ENCODE results near the gene OR52M1. TPM values are rescaled to one million over a fixed set of nuclear protein-coding genes. Genes with fewer than 3 reads are reported as not detected.
A peak's percentile ranks its signal among the peaks of the same experiment; 100 is the strongest.
"Not testable (repeated sequence)": the region's sequence is repeated elsewhere in the genome, so short reads cannot be mapped to it uniquely, and the experiment has no call there.

Gene OR52M1
- polyA plus RNA-seq, 4 donors, result not detected

- no peak for FAIRE-seq
- 56 to 87% (median 70%) methylated on average over 2 of the region's 2 CpGs for WGBS, 3 donors
- Histone ChIP-seq H3K27ac (ENCODE audit: low read depth in 1 of 3, low read length in 2 of 3) (no peak overlapping the region), H3K9me3 (ENCODE audit: control insufficient read depth in 2 of 2, insufficient read depth in 1 of 2, low read depth in 1 of 2, low read length in 1 of 2) (no peaks in the 10 kb centered on the region), H3K4me3 (ENCODE audit: low read depth in 1 of 3, low read length in 3 of 3) (no peak overlapping the region), H3K27me3 (ENCODE audit: control insufficient read depth in 3 of 3, insufficient read depth in 3 of 3, low read length in 3 of 3) (no peaks in the 10 kb centered on the region), H3K36me3 (ENCODE audit: control insufficient read depth in 3 of 3, insufficient read depth in 2 of 3, low read depth in 1 of 3, low read length in 3 of 3) (no peaks in the 10 kb centered on the region), H3K4me1 (ENCODE audit: control insufficient read depth in 3 of 3, insufficient read depth in 2 of 3, low read depth in 1 of 3, low read length in 2 of 3) (no peaks in the 10 kb centered on the region)
- DNase-seq, result no peak
These were observed 22.7 kb upstream of the OR52M1 start for GRCh38 chr11:4522339-4522738.

GRCh38 chr11:4522752-4523151, 22.2 kb upstream of the OR52M1 start:
- no peaks in the 10 kb centered on the region for H3K27me3 ChIP-seq (ENCODE audit: control insufficient read depth in 3 of 3, insufficient read depth in 3 of 3, low read length in 3 of 3)
- H3K4me3 ChIP-seq (ENCODE audit: low read depth in 1 of 3, low read length in 3 of 3), result no peak overlapping the region
- 74 to 84% (median 75%) methylated on average over 6 of the region's 6 CpGs for whole genome bisulfite sequencing, 3 donors
- FAIRE-seq (no peak), DNase-seq (no peak)
- H3K27ac ChIP-seq (ENCODE audit: low read depth in 1 of 3, low read length in 2 of 3), result no peak overlapping the region
- no peaks in the 10 kb centered on the region for H3K4me1 ChIP-seq (ENCODE audit: control insufficient read depth in 3 of 3, insufficient read depth in 2 of 3, low read depth in 1 of 3, low read length in 2 of 3)
- no peaks in the 10 kb centered on the region for H3K9me3 ChIP-seq (ENCODE audit: control insufficient read depth in 2 of 2, insufficient read depth in 1 of 2, low read depth in 1 of 2, low read length in 1 of 2)
- no peaks in the 10 kb centered on the region for H3K36me3 ChIP-seq (ENCODE audit: control insufficient read depth in 3 of 3, insufficient read depth in 2 of 3, low read depth in 1 of 3, low read length in 3 of 3)

- FAIRE-seq (no peak), DNase-seq (no peak)
- Histone ChIP-seq H3K4me1 (ENCODE audit: control insufficient read depth in 3 of 3, insufficient read depth in 2 of 3, low read depth in 1 of 3, low read length in 2 of 3) (no peaks in the 10 kb centered on the region), H3K27me3 (ENCODE audit: control insufficient read depth in 3 of 3, insufficient read depth in 3 of 3, low read length in 3 of 3) (no peaks in the 10 kb centered on the region), H3K9me3 (ENCODE audit: control insufficient read depth in 2 of 2, insufficient read depth in 1 of 2, low read depth in 1 of 2, low read length in 1 of 2) (no peaks in the 10 kb centered on the region), H3K36me3 (ENCODE audit: control insufficient read depth in 3 of 3, insufficient read depth in 2 of 3, low read depth in 1 of 3, low read length in 3 of 3) (no peaks in the 10 kb centered on the region), H3K4me3 (ENCODE audit: low read depth in 1 of 3, low read length in 3 of 3) (no peak overlapping the region), H3K27ac (ENCODE audit: low read depth in 1 of 3, low read length in 2 of 3) (no peak overlapping the region)
- 40 to 100% (median 79%) methylated on average over 1 of the region's 1 CpG for WGBS, 3 donors
These were observed 21.3 kb upstream of the OR52M1 start for GRCh38 chr11:4523666-4524065.

- FAIRE-seq (no peak), DNase-seq (no peak)
- peaks cover 0 to 3% (median 0%) of the 10 kb centered on the region in 3 donors for H3K27me3 ChIP-seq (ENCODE audit: control insufficient read depth in 3 of 3, insufficient read depth in 3 of 3, low read length in 3 of 3)
- no peak overlapping the region for H3K4me3 ChIP-seq (ENCODE audit: low read depth in 1 of 3, low read length in 3 of 3)
- no peaks in the 10 kb centered on the region for H3K36me3 ChIP-seq (ENCODE audit: control insufficient read depth in 3 of 3, insufficient read depth in 2 of 3, low read depth in 1 of 3, low read length in 3 of 3)
- H3K9me3 ChIP-seq (ENCODE audit: control insufficient read depth in 2 of 2, insufficient read depth in 1 of 2, low read depth in 1 of 2, low read length in 1 of 2), result no peaks in the 10 kb centered on the region
- H3K27ac ChIP-seq (ENCODE audit: low read depth in 1 of 3, low read length in 2 of 3), result no peak overlapping the region
- H3K4me1 ChIP-seq (ENCODE audit: control insufficient read depth in 3 of 3, insufficient read depth in 2 of 3, low read depth in 1 of 3, low read length in 2 of 3), result no peaks in the 10 kb centered on the region
- 86 to 95% (median 89%) methylated on average over 2 of the region's 2 CpGs for WGBS, 3 donors
These were observed 17.1 kb upstream of the OR52M1 start for GRCh38 chr11:4527926-4528325.

- H3K4me3 ChIP-seq (ENCODE audit: low read depth in 1 of 3, low read length in 3 of 3); H3K27ac ChIP-seq (ENCODE audit: low read depth in 1 of 3, low read length in 2 of 3); H3K9me3 ChIP-seq (ENCODE audit: control insufficient read depth in 2 of 2, insufficient read depth in 1 of 2, low read depth in 1 of 2, low read length in 1 of 2); H3K36me3 ChIP-seq (ENCODE audit: control insufficient read depth in 3 of 3, insufficient read depth in 2 of 3, low read depth in 1 of 3, low read length in 3 of 3); FAIRE-seq; H3K4me1 ChIP-seq (ENCODE audit: control insufficient read depth in 3 of 3, insufficient read depth in 2 of 3, low read depth in 1 of 3, low read length in 2 of 3); DNase-seq; H3K27me3 ChIP-seq (ENCODE audit: control insufficient read depth in 3 of 3, insufficient read depth in 3 of 3, low read length in 3 of 3): not testable (repeated sequence)
- WGBS, 3 donors, result 55 to 70% (median 69%) methylated on average over 11 of the region's 11 CpGs
These were observed 13.3 kb upstream of the OR52M1 start for GRCh38 chr11:4531686-4532085.

GRCh38 chr11:4539603-4540219, 5.3 kb upstream of the OR52M1 start:
- WGBS, 3 donors, result 22 to 25% (median 23%) methylated on average over 3 of the region's 3 CpGs
- no peak for FAIRE-seq
- H3K27me3 ChIP-seq (ENCODE audit: control insufficient read depth in 3 of 3, insufficient read depth in 3 of 3, low read length in 3 of 3), result no peaks in the 10 kb centered on the region
- H3K4me1 ChIP-seq (ENCODE audit: control insufficient read depth in 3 of 3, insufficient read depth in 2 of 3, low read depth in 1 of 3, low read length in 2 of 3), result no peaks in the 10 kb centered on the region
- no peaks in the 10 kb centered on the region for H3K9me3 ChIP-seq (ENCODE audit: control insufficient read depth in 2 of 2, insufficient read depth in 1 of 2, low read depth in 1 of 2, low read length in 1 of 2)
- H3K36me3 ChIP-seq (ENCODE audit: control insufficient read depth in 3 of 3, insufficient read depth in 2 of 3, low read depth in 1 of 3, low read length in 3 of 3), result no peaks in the 10 kb centered on the region
- no peak overlapping the region for H3K4me3 ChIP-seq (ENCODE audit: low read depth in 1 of 3, low read length in 3 of 3)
- H3K27ac ChIP-seq (ENCODE audit: low read depth in 1 of 3, low read length in 2 of 3), result no peak overlapping the region
- peak; percentile 48 to 61 for DNase-seq

DNA sequence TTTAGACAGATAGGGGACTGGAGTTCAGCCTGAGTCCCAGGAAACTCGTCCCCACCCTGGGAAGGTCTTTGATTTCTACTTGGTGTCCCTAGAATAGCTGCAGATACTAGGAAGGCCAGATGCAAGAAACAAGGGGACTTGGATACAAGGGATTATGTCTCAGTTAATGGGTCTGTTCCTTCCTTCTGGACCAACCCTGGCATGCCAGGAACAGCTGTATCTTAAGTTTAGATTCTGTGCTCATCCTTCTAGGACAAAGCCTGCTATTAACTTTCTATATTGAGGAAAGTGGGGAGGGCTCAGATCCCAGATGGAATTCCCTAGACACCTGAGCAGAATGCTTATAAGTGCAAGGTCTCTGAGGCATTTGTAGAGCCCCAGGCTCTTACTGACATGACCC, 3.9 kb upstream of the OR52M1 start:
- Histone ChIP-seq H3K27ac (ENCODE audit: low read depth in 1 of 3, low read length in 2 of 3) (no peak overlapping the region), H3K27me3 (ENCODE audit: control insufficient read depth in 3 of 3, insufficient read depth in 3 of 3, low read length in 3 of 3) (peaks cover 0 to 3% (median 0%) of the 10 kb centered on the region in 3 donors), H3K4me1 (ENCODE audit: control insufficient read depth in 3 of 3, insufficient read depth in 2 of 3, low read depth in 1 of 3, low read length in 2 of 3) (no peaks in the 10 kb centered on the region), H3K9me3 (ENCODE audit: control insufficient read depth in 2 of 2, insufficient read depth in 1 of 2, low read depth in 1 of 2, low read length in 1 of 2) (no peaks in the 10 kb centered on the region), H3K36me3 (ENCODE audit: control insufficient read depth in 3 of 3, insufficient read depth in 2 of 3, low read depth in 1 of 3, low read length in 3 of 3) (no peaks in the 10 kb centered on the region), H3K4me3 (ENCODE audit: low read depth in 1 of 3, low read length in 3 of 3) (no peak overlapping the region)
- 33 to 66% (median 43%) methylated on average over 1 of the region's 1 CpG for WGBS, 3 donors
- FAIRE-seq (no peak), DNase-seq (no peak)

DNA sequence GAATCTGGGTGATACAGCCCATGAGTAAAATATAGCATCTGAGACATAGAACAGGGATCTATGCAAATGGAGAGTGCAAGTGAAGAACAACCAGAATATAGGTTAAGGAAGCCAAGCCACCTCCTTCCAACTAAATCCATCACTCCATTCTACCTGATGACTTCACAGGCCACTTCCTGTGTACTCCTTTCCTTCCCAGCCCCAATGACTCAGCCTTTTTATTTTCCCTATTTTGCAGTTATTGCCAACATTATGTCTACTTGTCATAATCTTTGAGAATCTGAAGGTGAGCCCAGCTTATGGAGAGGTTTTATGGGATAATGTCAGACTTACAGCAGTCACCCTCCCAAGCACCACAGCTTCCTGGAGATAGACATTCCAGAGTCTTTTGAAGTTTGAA, 1.4 kb upstream of the OR52M1 start:
- no peaks in the 10 kb centered on the region for H3K36me3 ChIP-seq (ENCODE audit: control insufficient read depth in 3 of 3, insufficient read depth in 2 of 3, low read depth in 1 of 3, low read length in 3 of 3)
- H3K27me3 ChIP-seq (ENCODE audit: control insufficient read depth in 3 of 3, insufficient read depth in 3 of 3, low read length in 3 of 3), result peaks cover 0 to 3% (median 0%) of the 10 kb centered on the region in 3 donors
- no peaks in the 10 kb centered on the region for H3K9me3 ChIP-seq (ENCODE audit: control insufficient read depth in 2 of 2, insufficient read depth in 1 of 2, low read depth in 1 of 2, low read length in 1 of 2)
- no peak for FAIRE-seq
- H3K27ac ChIP-seq (ENCODE audit: low read depth in 1 of 3, low read length in 2 of 3), result no peak overlapping the region
- H3K4me3 ChIP-seq (ENCODE audit: low read depth in 1 of 3, low read length in 3 of 3), result no peak overlapping the region
- no peak for DNase-seq
- H3K4me1 ChIP-seq (ENCODE audit: control insufficient read depth in 3 of 3, insufficient read depth in 2 of 3, low read depth in 1 of 3, low read length in 2 of 3), result peaks cover 0 to 7% (median 0%) of the 10 kb centered on the region in 3 donors

DNA sequence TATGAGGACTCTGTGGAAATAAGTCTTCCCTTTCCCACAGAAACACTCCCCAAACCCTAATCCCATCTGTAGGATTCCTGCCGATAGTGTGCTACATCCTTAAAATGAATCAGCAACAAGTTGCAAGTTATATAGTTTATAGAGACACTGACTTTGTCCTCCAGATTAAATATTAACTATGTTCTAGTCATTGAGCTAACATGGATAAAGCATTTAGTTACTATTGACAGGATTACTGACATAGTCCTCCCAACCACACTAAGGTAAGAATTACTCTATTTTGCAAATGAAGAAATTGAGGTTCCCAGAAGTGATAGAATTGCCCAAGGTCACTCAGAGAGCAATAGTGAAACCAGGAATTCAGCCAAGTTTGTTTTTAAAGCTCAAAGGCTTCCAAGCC, 1.9 kb downstream of the OR52M1 start:
- peaks cover 0 to 7% (median 0%) of the 10 kb centered on the region in 3 donors for H3K4me1 ChIP-seq (ENCODE audit: control insufficient read depth in 3 of 3, insufficient read depth in 2 of 3, low read depth in 1 of 3, low read length in 2 of 3)
- WGBS, 3 donors, result 13 to 58% (median 43%) methylated on average over 1 of the region's 1 CpG
- no peak overlapping the region for H3K4me3 ChIP-seq (ENCODE audit: low read depth in 1 of 3, low read length in 3 of 3)
- H3K36me3 ChIP-seq (ENCODE audit: control insufficient read depth in 3 of 3, insufficient read depth in 2 of 3, low read depth in 1 of 3, low read length in 3 of 3), result no peaks in the 10 kb centered on the region
- peak; percentile 59 to 77 for DNase-seq
- H3K9me3 ChIP-seq (ENCODE audit: control insufficient read depth in 2 of 2, insufficient read depth in 1 of 2, low read depth in 1 of 2, low read length in 1 of 2), result peaks cover 0 to 16% of the 10 kb centered on the region in 2 donors
- H3K27ac ChIP-seq (ENCODE audit: low read depth in 1 of 3, low read length in 2 of 3), result peak overlapping the region in 1 of 3 donors; percentile 49
- no peak for FAIRE-seq
- H3K27me3 ChIP-seq (ENCODE audit: control insufficient read depth in 3 of 3, insufficient read depth in 3 of 3, low read length in 3 of 3), result peaks cover 0 to 5% (median 0%) of the 10 kb centered on the region in 3 donors

Data from small intestine (tissue), 7 donors.